K562 (cell line): ENCODE data around the gene BORCS5. TPM values are rescaled to one million over a fixed set of nuclear protein-coding genes. Genes with fewer than 3 reads are reported as not detected.

Experiments
- ARID3A ChIP-seq: IDR thresholded peaks from 2 replicates; pipeline ENCODE4 v1.6.1; 2012; ENCODE audit warnings: low read depth, low read length, improper control_type of control experiment, borderline replicate concordance
- BCL6 ChIP-seq: fragments of 250-450 bp; sonication (Bioruptor Pico); IDR thresholded peaks from 2 replicates; pipeline ENCODE4 v1.4.0; 2020
- ELF1 ChIP-seq: fragments of 200-800 bp; sonication (Bioruptor generic); IDR thresholded peaks from 2 replicates; pipeline ENCODE4 v1.6.1; 2016; ENCODE audit warnings: missing genetic modification characterization, missing compliant biosample characterization
- EZH2 ChIP-seq: IDR thresholded peaks from 2 replicates; pipeline ENCODE4 v1.6.1; 2012; ENCODE audit warnings: low read depth, mild to moderate bottlenecking, inconsistent platforms, low read length, borderline replicate concordance
- FOXP1 ChIP-seq: sonication (generic); formaldehyde crosslinking; IDR thresholded peaks from 2 replicates; pipeline ENCODE4 v1.8.0; 2022; ENCODE audit warnings: mild to moderate bottlenecking, missing genetic modification reagents
- HDAC6 ChIP-seq: IDR thresholded peaks from 2 replicates; pipeline ENCODE4 v1.6.1; 2012; ENCODE audit warnings: low read depth, mild to moderate bottlenecking, control low read depth, inconsistent platforms, low read length, moderate library complexity
- KDM5B ChIP-seq: fragments of 200-600 bp; sonication (generic); IDR thresholded peaks from 2 replicates; pipeline ENCODE4 v1.6.1; 2012; ENCODE audit warnings: low read depth, mild to moderate bottlenecking, moderate library complexity, low read length, control low read depth, inconsistent platforms; ENCODE audit not compliant: insufficient replicate concordance
- MAFG ChIP-seq: fragments of 450-650 bp; conservative IDR thresholded peaks from 2 replicates; pipeline ENCODE4 v1.6.1; 2016; ENCODE audit warnings: missing genetic modification characterization, missing compliant biosample characterization
- MAFK ChIP-seq: IDR thresholded peaks from 2 replicates; pipeline ENCODE4 v1.6.1; 2011; ENCODE audit warnings: low read length, improper control_type of control experiment
- MXI1 ChIP-seq: IDR thresholded peaks from 2 replicates; pipeline ENCODE4 v1.6.1; 2011; ENCODE audit warnings: low read depth, mild to moderate bottlenecking, improper control_type of control experiment, low read length
- TAF9B ChIP-seq: fragments of 450-650 bp; IDR thresholded peaks from 2 replicates; pipeline ENCODE4 v1.6.1; 2018; ENCODE audit warnings: mild to moderate bottlenecking; ENCODE audit not compliant: partially characterized antibody
- ZBTB33 ChIP-seq: sonication (generic); formaldehyde crosslinking; IDR thresholded peaks from 2 replicates; pipeline ENCODE4 v1.8.1; 2023; ENCODE audit warnings: mild to moderate bottlenecking, missing genetic modification reagents
- ZBTB40 ChIP-seq, 2 experiments: fragments of 450-650 bp in 1 of 2; sonication (generic) in 1 of 2; formaldehyde crosslinking in 1 of 2; IDR thresholded peaks; 2 replicates each; pipeline versions ENCODE4 v1.7.1 to v1.9.0; 2016 to 2022; ENCODE audit warnings: inconsistent platforms in 1 of 2, mild to moderate bottlenecking in 1 of 2, missing genetic modification reagents in 1 of 2
- ZNF316 ChIP-seq: fragments of 450-650 bp; IDR thresholded peaks from 2 replicates; pipeline ENCODE4 v1.6.1; 2016
- ZNF79 ChIP-seq: fragments of 250-450 bp; sonication (Bioruptor Pico); IDR thresholded peaks from 2 replicates; pipeline ENCODE4 v1.4.0; 2020; ENCODE audit warnings: low read depth, mild to moderate bottlenecking, moderate library complexity
- polyA plus RNA-seq, 8 experiments: library from polyadenylated mRNA; depleted of rRNA in 4 of 8; stranded (reverse) in 5 of 8; unstranded in 3 of 8; fragments of >200 nt; fragmentation: Nextera tagmentation in 2 of 8; fragmentation: Illumina TruSeq in 1 of 8; extraction: Ambion mirVana in 2 of 8; extraction: Trizol in 1 of 8; gene quantifications; 2 replicates each; pipeline versions ENCODE4 v1.2.1 to v1.2.3, GENCODE V29; 2011 to 2014; ENCODE audit warnings: inconsistent platforms in 1 of 8, missing spikeins in 1 of 8
- total RNA-seq, 7 experiments: library from RNA; depleted of rRNA in 6 of 7; stranded (reverse); fragments of >200 nt in 6 of 7; fragmentation: Illumina TruSeq in 2 of 7; extraction: Trizol in 2 of 7; gene quantifications; 2 replicates each; pipeline versions ENCODE4 v1.2.1 to v1.2.3, GENCODE V29; 2011 to 2021; ENCODE audit warnings: low replicate concordance in 1 of 7

BORCS5 gene
- total and polyA plus RNA-seq, 9 of the 15 experiments (the other 6 are each of a cell fraction or from before 2014, with no cell fraction given): 0.31 to 12.4 (median 6.6) TPM

- TF ChIP-seq ZBTB33 (CRISPR knock-in tag): no peak
- no peak for TF ChIP-seq TAF9B
- TF ChIP-seq ZNF79 (CRISPR knock-in tag): no peak
- TF ChIP-seq ZNF316: peak; percentile 93
- no peak for TF ChIP-seq BCL6 (CRISPR knock-in tag)
- no peak for TF ChIP-seq HDAC6
- TF ChIP-seq MAFK: peak; percentile 75
- no peak for TF ChIP-seq ELF1 (tag)
- no peak for TF ChIP-seq MXI1
- no peak for TF ChIP-seq KDM5B
- TF ChIP-seq ARID3A: no peak
- no peak for TF ChIP-seq FOXP1 (CRISPR knock-in tag)
- TF ChIP-seq MAFG (tag): peak; percentile 88
- no peak for TF ChIP-seq ZBTB40 (IDR thresholded peaks at IDR 0.05)
- no peak for TF ChIP-seq ZBTB40 (CRISPR knock-in tag; IDR thresholded peaks at IDR 0.05)
- TF ChIP-seq EZH2: no peak
Observed at GRCh38 chr12:12456637-12457036, 99.8 kb downstream of the BORCS5 start (continued).
